GM21381 (cell line): ENCODE results near the gene RAB4A.

ENCODE experiments used
- ATAC-seq: cut with Tn5 transposase; IDR thresholded peaks from one replicate; pipeline ENCODE4 v1.9.1; 2021; ENCODE audit warnings: mild to moderate bottlenecking, moderate library complexity; ENCODE audit not compliant: unreplicated experiment

Gene RAB4A

GRCh38 chr1:229243638-229244037 is 27.3 kb upstream of the RAB4A start:
- no peak for ATAC-seq

DNA sequence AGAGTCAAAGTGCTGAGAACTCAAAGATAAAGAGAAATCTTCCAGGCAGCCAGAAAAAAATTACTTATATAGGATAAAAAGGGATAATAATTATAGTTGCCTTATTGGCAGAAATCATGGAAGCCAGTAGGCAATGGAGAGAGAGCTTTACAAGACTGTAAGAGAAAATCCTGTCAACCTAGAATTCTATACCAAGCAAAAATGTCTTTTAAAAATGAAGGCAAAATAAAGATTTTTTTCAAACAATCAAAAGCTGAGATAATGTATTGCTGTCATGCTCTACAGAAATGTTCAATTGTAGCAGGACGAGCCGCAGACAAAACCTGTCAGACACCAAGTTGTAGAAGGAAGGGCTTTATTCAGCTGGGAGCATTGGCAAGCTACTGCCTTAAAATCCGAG is 26.8 kb upstream of the RAB4A start:
- no peak for ATAC-seq

- ATAC-seq, result no peak
These were observed 23.0 kb upstream of the RAB4A start for GRCh38 chr1:229247871-229248270.

GRCh38 chr1:229248821-229249817 is 21.8 kb upstream of the RAB4A start:
- ATAC-seq, result no peak

GRCh38 chr1:229249854-229250644 is 20.9 kb upstream of the RAB4A start:
- no peak for ATAC-seq

GRCh38 chr1:229251185-229251584 is 19.7 kb upstream of the RAB4A start:
- ATAC-seq, result no peak

- no peak for ATAC-seq
These were observed 18.5 kb upstream of the RAB4A start for GRCh38 chr1:229252228-229252984.

DNA sequence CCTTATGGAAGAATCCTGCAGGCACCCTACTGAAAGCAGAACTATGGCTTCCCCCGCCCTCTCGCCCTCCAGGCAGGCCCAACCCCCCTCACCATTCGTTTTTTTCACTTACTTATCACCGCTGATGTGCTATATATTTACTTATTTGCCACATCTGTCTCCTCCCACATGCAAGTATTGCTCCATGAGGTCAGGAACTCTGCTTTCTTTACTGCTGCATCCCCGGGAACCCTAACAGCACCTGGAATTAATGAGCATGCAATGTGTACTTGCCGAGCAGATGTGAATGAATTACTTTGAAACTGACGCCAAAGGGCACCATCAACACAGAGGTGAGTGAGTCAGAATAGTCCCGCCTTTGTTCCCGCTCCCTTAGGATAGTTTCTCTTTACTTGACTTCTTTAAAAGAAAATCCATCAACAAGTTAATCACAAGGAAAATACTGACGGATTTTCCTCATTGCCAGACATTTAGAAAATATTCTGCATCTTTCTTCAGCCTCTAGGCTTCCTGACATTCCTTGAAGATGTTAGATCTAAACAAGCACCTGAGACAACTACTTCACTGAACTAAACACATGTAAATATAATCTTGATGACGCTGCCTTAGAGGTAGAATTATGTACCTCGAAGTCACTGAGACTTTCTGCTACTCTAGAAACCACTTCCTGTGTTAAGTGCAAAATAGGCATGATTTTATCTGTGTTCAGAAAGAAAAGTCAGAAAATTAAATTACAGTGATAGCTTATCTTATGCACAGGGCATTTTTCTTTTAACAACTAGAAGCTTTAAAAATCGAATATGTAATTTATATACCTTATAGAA is 17.5 kb upstream of the RAB4A start:
- ATAC-seq, result no peak

DNA sequence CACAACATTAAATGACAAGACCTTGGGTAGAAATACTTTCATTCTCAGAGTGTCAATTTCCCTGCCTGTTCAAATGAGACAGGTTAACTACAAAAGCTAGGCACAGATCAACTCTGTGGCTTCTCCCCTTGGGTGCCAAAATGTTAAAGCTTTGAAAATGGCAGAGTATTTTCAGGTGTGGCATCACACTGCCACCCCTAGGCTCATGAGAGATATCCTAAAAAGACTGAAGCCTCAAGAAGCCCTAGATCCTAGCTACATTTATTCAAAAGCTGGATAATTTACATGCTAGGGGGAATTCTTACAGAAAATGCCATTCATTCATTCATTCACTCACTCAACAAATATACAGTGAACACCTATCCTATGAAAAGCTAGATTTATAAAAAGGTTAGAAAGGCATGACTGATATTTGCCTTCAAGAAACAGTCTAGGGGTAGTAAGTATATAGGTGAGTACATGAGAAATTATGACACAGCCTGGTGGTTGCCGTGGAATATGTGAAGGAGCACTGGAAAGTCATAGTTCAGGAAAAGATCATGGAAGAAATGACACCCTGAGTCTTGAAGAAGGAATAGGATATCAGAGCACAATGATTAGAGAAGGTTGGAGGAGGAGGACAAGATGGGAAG is 15.9 kb upstream of the RAB4A start:
- ATAC-seq, result no peak

DNA sequence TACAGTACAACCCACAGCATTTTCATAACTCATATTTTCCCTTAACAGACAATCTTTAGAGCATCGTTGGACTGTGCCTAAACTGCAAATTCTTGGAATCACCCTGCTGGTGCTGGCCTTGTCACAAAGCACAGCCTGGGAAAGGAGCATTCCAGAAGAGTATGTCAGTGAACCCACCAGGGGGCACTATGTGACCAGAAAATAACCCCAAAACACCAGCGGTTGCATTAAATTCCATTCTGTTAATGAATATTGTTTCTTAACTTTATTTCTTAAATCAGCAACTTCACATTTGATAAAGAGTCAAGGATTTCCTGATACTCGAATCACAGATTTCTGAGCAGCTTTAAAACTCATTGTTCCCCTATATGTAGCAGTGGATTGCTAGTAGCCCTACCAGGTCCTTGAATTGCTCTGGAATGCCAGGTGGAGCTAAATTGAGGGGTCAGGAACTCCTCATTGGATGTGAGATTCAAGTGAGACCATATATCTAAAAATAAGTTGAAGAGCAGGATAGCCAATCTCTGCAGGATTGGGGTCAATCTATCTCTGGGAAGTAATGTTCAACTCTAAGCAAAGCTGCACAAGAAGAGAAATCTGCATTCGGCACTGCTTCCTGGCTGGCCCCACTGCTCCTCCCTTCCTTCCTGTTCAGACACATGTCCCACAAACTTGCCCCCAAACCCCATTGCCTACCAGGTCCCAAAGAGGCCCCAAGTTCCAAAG is 12.7 kb upstream of the RAB4A start:
- ATAC-seq, result no peak

DNA sequence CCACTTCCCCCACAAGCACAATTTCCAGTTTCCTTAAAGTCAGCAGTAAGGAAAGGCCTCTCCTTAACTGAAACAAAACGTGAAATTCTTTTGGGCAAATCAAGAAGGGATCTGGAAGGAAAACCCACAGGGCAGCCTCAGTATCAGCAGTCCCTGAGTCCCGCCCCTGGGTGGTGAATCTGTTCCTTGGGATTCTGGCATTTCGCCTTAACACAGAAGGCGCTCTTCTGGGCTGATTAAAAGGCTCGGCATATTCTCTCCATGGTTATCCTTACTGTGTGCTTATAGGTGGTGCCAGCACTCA is 12.2 kb upstream of the RAB4A start:
- ATAC-seq, result no peak

DNA sequence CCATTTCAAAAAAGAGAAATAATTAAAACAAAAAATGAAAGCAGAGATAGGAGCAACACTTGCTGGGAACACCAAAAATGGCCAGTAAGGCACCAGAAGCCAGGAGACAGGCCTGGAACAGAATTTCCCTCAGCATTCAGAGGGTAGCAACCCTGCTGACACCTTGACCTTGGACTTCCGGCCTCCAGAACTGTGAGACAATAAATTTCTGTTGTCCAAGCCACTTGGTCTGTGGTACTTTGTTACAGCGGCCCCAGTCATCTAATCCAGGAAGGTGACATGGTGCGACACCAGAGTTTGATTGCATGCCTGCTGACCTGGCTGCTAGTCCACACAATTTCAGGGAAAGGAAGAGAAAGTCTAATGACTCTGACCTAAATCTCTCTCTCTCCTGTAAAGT is 10.6 kb upstream of the RAB4A start:
- no peak for ATAC-seq

GRCh38 chr1:229262239-229262638 is 8.7 kb upstream of the RAB4A start:
- no peak for ATAC-seq

- ATAC-seq, result no peak
These were observed 7.7 kb upstream of the RAB4A start for GRCh38 chr1:229263254-229263653.

DNA sequence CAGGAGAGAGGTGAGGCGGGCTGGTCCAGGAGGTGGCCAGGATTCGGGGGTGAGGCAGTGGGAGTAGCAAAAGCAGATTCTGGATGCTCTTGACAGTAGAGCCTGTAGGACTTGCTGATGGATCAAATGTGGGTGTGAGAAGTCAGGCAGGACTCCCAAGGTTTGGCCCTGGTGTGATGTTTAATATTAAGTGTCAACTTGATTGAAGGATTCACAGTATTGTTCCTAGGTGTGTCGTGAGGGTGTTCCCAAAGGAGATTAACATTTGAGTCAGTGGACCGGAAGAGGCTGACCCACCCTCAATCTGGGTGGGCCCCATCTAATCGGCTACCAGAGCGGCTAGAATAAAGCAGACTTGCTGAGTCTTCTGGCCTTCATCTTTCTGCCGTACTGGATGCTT is 6.8 kb upstream of the RAB4A start:
- no peak for ATAC-seq

GRCh38 chr1:229264487-229264886 is 6.4 kb upstream of the RAB4A start:
- ATAC-seq, result no peak

DNA sequence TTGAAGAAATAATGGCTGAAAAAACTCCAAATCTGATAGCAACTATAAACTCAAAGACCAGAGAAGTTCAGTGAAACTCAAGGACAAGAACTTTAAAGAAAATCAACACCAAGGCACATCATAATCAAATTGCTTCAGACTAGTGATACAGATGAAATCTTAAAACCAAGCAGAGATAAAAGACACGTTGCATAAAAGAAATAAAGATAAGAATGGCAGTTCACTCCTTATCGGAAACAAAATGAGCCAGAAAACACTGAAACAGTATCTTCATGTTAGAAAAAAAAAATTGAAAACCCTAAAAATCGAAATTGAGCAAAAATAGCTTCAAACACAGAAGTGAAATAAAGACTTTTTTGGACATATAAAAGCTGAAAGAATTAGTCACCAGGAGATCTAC is 4.6 kb upstream of the RAB4A start:
- ATAC-seq, result no peak

DNA sequence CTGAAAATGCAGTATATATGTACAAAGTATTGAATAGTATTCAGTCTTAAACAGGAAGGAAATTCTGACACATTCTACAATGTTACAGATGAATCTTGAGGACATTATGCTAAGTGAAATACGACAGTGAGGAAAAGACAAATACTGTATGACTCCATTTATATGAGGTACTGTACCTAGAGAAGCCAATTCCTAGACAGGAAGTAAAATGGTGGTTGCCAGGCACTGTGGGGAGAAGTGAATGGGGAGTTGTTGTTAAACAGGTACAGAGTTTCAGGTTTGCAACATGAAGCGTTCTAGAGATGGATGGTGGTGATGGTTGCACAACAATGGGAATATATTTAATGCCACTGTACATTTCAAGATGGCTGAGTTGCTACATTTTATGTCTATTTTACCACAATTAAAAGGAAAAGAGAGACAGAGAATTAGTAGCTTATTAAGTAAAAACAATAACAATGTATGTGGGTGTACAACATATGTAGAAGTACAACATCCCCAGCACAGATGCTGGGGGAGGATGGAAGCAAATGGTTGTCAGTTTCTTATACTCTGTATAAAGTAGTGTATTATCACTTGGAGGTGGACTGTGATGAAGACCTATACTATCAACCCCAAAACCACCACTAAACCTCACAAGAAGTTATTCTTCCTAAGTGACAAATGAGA is 3.9 kb upstream of the RAB4A start:
- no peak for ATAC-seq

DNA sequence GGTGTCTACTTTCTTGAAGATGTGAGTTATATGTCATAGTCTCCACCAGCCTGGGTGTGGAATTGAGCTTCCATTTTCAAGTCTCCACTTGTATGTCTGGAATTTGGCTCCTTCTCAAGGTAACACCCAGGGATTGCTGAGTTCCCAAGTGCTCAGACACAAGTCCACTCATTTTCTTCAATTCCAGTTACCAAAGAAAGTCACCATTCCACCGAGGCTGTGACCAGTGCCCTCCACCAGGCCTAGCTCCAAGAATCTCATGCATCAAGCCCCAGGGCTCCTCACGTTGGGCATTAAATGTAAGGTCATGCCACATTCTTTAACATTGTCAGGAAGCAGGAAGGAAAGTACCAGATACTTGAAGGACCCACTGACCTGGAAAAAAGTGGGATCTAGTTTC is 2.4 kb upstream of the RAB4A start:
- ATAC-seq, result no peak
